Neural cell (in vitro differentiated cells): Measurements from ENCODE around the gene MYO9A.

ENCODE experiments used
- CTCF ChIP-seq: fragments of 450-650 bp; IDR thresholded peaks from 2 replicates; pipeline ENCODE4 v1.5.1; 2014; ENCODE audit warnings: antibody characterized with exemption, mild to moderate bottlenecking, moderate library complexity; ENCODE audit not compliant: poor library complexity, severe bottlenecking
- EP300 ChIP-seq: fragments of 450-650 bp; conservative IDR thresholded peaks from 2 replicates; pipeline ENCODE4 v1.6.1; 2014; ENCODE audit warnings: antibody characterized with exemption, mild to moderate bottlenecking, moderate library complexity; ENCODE audit not compliant: poor library complexity, severe bottlenecking
- EZH2 ChIP-seq: fragments of 200-600, 300-800 bp; shearing (Covaris generic), sonication (generic); IDR thresholded peaks from 2 replicates; pipeline ENCODE4 v1.6.1; 2014; ENCODE audit warnings: antibody characterized with exemption, low read length, borderline replicate concordance, mild to moderate bottlenecking; ENCODE audit not compliant: insufficient read depth, poor library complexity, severe bottlenecking
- MXI1 ChIP-seq: fragments of 450-650 bp; conservative IDR thresholded peaks from 2 replicates; pipeline ENCODE4 v1.6.1; 2014; ENCODE audit warnings: antibody characterized with exemption, mild to moderate bottlenecking; ENCODE audit not compliant: poor library complexity, severe bottlenecking
- POLR2AphosphoS5 ChIP-seq: IDR thresholded peaks from 2 replicates; pipeline ENCODE4 v1.6.1; 2012
- RAD21 ChIP-seq: fragments of 450-650 bp; conservative IDR thresholded peaks from 2 replicates; pipeline ENCODE4 v1.6.1; 2014; ENCODE audit warnings: antibody characterized with exemption, mild to moderate bottlenecking, moderate library complexity
- REST ChIP-seq: IDR thresholded peaks from 2 replicates; pipeline ENCODE4 v1.6.1; 2012; ENCODE audit warnings: borderline replicate concordance
- TAF1 ChIP-seq: IDR thresholded peaks from 2 replicates; pipeline ENCODE4 v1.6.1; 2012; ENCODE audit warnings: low read depth

DNA sequence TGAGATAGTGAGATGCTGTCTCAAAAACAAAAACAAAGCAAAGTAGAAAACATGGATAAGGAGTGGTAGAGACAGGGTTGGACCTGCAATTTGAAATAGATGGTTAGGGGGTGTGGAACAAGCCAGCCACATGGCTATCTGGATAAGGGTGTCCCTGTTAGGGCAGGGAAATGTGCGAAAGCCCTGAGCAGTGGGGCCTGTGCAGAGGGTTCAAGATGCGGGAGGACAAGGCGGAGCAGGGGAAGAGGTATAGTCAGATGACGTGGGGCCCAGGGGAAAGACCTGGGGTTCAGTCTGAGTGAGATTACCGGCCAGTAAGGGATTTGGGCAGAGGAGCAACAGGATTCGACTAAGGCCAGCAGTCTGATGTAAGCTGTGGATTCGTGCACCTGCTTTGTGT is 326.0 kb downstream of the MYO9A start:
- TF ChIP-seq CTCF, result no peak
- no peak for TF ChIP-seq POLR2AphosphoS5
- TF ChIP-seq TAF1, result no peak
- TF ChIP-seq MXI1, result no peak
- TF ChIP-seq RAD21, result no peak
- no peak for TF ChIP-seq EZH2
- TF ChIP-seq REST, result no peak
- TF ChIP-seq EP300, result no peak
